GM18502 (cell line): ENCODE data around the gene MINAR2.

Experiments used
- ATAC-seq: cut with Tn5 transposase; IDR thresholded peaks from one replicate; pipeline ENCODE4 v1.9.1; 2021; ENCODE audit warnings: mild to moderate bottlenecking; ENCODE audit not compliant: unreplicated experiment, poor library complexity

The MINAR2 gene

GRCh38 chr5:129770024-129770820 lies 22.3 kb downstream of the MINAR2 start:
- ATAC-seq = no peak

- peak; percentile 70 for ATAC-seq
These were observed 23.4 kb downstream of the MINAR2 start for GRCh38 chr5:129771058-129771838.

- ATAC-seq = no peak
These were observed 25.5 kb downstream of the MINAR2 start for GRCh38 chr5:129773376-129773775.

GRCh38 chr5:129781594-129781993 lies 33.7 kb downstream of the MINAR2 start:
- no peak for ATAC-seq

GRCh38 chr5:129803403-129803802 lies 55.5 kb downstream of the MINAR2 start:
- no peak for ATAC-seq

GRCh38 chr5:129804705-129805104 lies 56.8 kb downstream of the MINAR2 start:
- ATAC-seq = no peak

- no peak for ATAC-seq
These were observed 59.4 kb downstream of the MINAR2 start for GRCh38 chr5:129807162-129807814.
